GM23338 (cell line): Measurements from ENCODE around the gene GLE1. TPM values are rescaled to one million over a fixed set of nuclear protein-coding genes. Genes with fewer than 3 reads are reported as not detected.

ENCODE experiments used
- ATAC-seq: fragments of 200-7000 bp; cut with Tn5 transposase; 3 replicates; pipeline ENCODE4 v1.9.1; 2020
- DNase-seq: peaks from one replicate; pipeline ENCODE4 v3.0.0-alpha.2; 2015; ENCODE audit warnings: low spot score
- H2AFZ ChIP-seq: fragments of 200-600 bp; sonication (generic); 2 replicates; pipeline ENCODE4 v1.8.0; 2016; ENCODE audit warnings: antibody characterized with exemption, mild to moderate bottlenecking, moderate library complexity
- H3F3A ChIP-seq: fragments of 200-600 bp; sonication (generic); replicated peaks from 2 replicates; pipeline ENCODE4 v1.8.0; 2017; ENCODE audit warnings: antibody characterized with exemption, mixed run types, low read depth
- H3K27ac ChIP-seq: fragments of 200-600 bp; sonication (generic); 2 replicates; pipeline ENCODE4 v1.6.1; 2016; ENCODE audit warnings: low read depth
- H3K27me3 ChIP-seq: fragments of 200-600 bp; sonication (generic); 2 replicates; pipeline ENCODE4 v1.8.0; 2016; ENCODE audit warnings: mild to moderate bottlenecking, mixed run types, moderate library complexity; ENCODE audit not compliant: insufficient read depth
- H3K36me3 ChIP-seq: fragments of 200-600 bp; sonication (generic); 2 replicates; pipeline ENCODE4 v1.8.0; 2016; ENCODE audit warnings: mild to moderate bottlenecking; ENCODE audit not compliant: insufficient read depth
- H3K4me1 ChIP-seq: fragments of 200-600 bp; sonication (generic); 2 replicates; pipeline ENCODE4 v1.8.0; 2016; ENCODE audit warnings: mild to moderate bottlenecking, moderate library complexity; ENCODE audit not compliant: insufficient read depth
- H3K4me2 ChIP-seq: fragments of 200-600 bp; sonication (generic); 2 replicates; pipeline ENCODE4 v1.7.1; 2017; ENCODE audit warnings: mixed run types
- H3K4me3 ChIP-seq: fragments of 200-600 bp; sonication (generic); 2 replicates; pipeline ENCODE4 v1.6.1; 2016; ENCODE audit warnings: mixed run types
- H3K79me2 ChIP-seq: fragments of 200-600 bp; sonication (generic); replicated peaks from 2 replicates; pipeline ENCODE4 v1.8.0; 2017; ENCODE audit warnings: mild to moderate bottlenecking; ENCODE audit not compliant: insufficient read depth
- H3K9me2 ChIP-seq: fragments of 200-600 bp; sonication (generic); 2 replicates; pipeline ENCODE4 v1.8.0; 2017; ENCODE audit not compliant: insufficient read depth
- H4K20me1 ChIP-seq: fragments of 200-600 bp; sonication (generic); replicated peaks from 2 replicates; pipeline ENCODE4 v1.8.0; 2017; ENCODE audit warnings: mild to moderate bottlenecking; ENCODE audit not compliant: insufficient read depth
- H3K27ac Mint-ChIP-seq: 2 replicates; pipeline ENCODE4 v1.8.0; 2020; ENCODE audit warnings: inconsistent platforms, mild to moderate bottlenecking, moderate library complexity, mixed read lengths
- H3K27me3 Mint-ChIP-seq: 3 replicates; pipeline ENCODE4 v1.8.0; 2022; ENCODE audit warnings: low read depth, mild to moderate bottlenecking, moderate library complexity, mixed read lengths, inconsistent platforms; ENCODE audit not compliant: insufficient read depth, poor library complexity
- H3K36me3 Mint-ChIP-seq: 3 replicates; pipeline ENCODE4 v1.8.0; 2021; ENCODE audit warnings: low read depth, mild to moderate bottlenecking, inconsistent platforms, moderate library complexity, mixed read lengths
- H3K4me1 Mint-ChIP-seq: 3 replicates; pipeline ENCODE4 v1.8.0; 2020; ENCODE audit warnings: mild to moderate bottlenecking, inconsistent platforms, mixed read lengths
- H3K4me3 Mint-ChIP-seq: 3 replicates; pipeline ENCODE4 v1.8.0; 2021; ENCODE audit warnings: moderate library complexity, mild to moderate bottlenecking, inconsistent platforms, mixed read lengths
- H3K9me3 Mint-ChIP-seq: 3 replicates; pipeline ENCODE4 v1.8.0; 2020; ENCODE audit warnings: moderate library complexity, mild to moderate bottlenecking, inconsistent platforms, mixed read lengths
- CREB1 ChIP-seq: fragments of 250-450 bp; sonication (Bioruptor Pico); IDR thresholded peaks from 2 replicates; pipeline ENCODE4 v1.5.0; 2020; ENCODE audit warnings: low read depth, mild to moderate bottlenecking, moderate library complexity
- CTCF ChIP-seq, 2 experiments: fragments of 200-600 bp in 1 of 2; sonication (generic) in 1 of 2; conservative IDR thresholded peaks; 2 replicates each; pipeline versions ENCODE4 v1.5.1 to v1.6.1; 2016 to 2017; ENCODE audit warnings: antibody characterized with exemption in 2 of 2, low read depth in 2 of 2, mild to moderate bottlenecking in 2 of 2, moderate library complexity in 1 of 2
- EZH2phosphoT487 ChIP-seq: fragments of 200-600 bp; sonication (generic); IDR thresholded peaks from one replicate; pipeline ENCODE4 v1.8.1; 2018; ENCODE audit warnings: antibody characterized with exemption; ENCODE audit not compliant: unreplicated experiment
- JUNB ChIP-seq: IDR thresholded peaks from one replicate; pipeline ENCODE4 v1.6.1; 2016; ENCODE audit warnings: antibody characterized with exemption; ENCODE audit not compliant: unreplicated experiment
- NANOG ChIP-seq: IDR thresholded peaks from 2 replicates; pipeline ENCODE4 v1.6.1; 2016; ENCODE audit warnings: antibody characterized with exemption, borderline replicate concordance
- ZNF114 ChIP-seq: fragments of 250-450 bp; sonication (Bioruptor Pico); IDR thresholded peaks from 2 replicates; pipeline ENCODE4 v1.5.0; 2020; ENCODE audit warnings: mild to moderate bottlenecking, moderate library complexity
- polyA plus RNA-seq: library from polyadenylated mRNA; unstranded; fragments of >200 nt; fragmentation: Nextera tagmentation; extraction: Ambion mirVana; gene quantifications from 2 replicates; pipeline ENCODE4 v1.2.1, GENCODE V29; 2016
- total RNA-seq: library from RNA; depleted of rRNA; stranded (reverse); fragments of >200 nt; shearing (Covaris generic); gene quantifications from 2 replicates; pipeline ENCODE4 v1.2.3, GENCODE V29; 2014
- TF ChIP-seq, protein P1 (sequence below): IDR thresholded peaks from one replicate; pipeline ENCODE4 v1.6.1; 2018; ENCODE audit warnings: antibody characterized with exemption; ENCODE audit not compliant: unreplicated experiment
- TF ChIP-seq, protein P2 (sequence below): fragments of 250-450 bp; sonication (Bioruptor Pico); IDR thresholded peaks from 2 replicates; pipeline ENCODE4 v1.5.0; 2020; ENCODE audit warnings: mild to moderate bottlenecking, moderate library complexity

GLE1 gene
- total and polyA plus RNA-seq, 2 experiments from 2014 or later, result 7.4 to 22.1 TPM

DNA sequence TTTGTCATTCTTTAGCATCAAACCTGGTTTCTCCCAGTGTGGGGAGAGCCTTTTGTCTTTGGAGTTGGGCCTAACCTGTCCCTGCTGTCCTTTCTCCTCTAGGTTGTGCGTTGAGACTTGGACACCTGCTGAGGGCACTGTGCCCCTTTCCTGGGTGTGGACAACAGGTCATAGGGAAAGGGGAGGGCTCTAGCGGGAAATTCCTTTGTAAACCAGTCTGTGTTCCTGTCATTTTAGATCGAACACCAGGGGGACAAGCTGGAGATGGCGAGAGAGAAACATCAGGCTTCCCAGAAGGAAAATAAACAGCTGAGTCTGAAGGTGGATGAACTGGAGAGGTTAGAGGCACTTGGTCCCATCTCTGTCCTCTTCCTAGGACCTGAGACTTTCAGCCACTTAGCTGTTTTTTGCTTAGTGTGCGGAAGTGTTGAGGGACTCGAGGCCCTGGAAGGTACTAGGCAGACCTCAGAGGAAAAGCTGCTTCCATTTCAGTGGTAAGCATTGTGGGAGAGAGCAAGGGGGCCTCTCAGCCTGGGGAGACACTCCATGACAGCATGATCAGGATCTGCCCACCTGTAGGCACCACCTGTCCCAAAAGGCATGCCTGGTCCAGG, 8.6 kb upstream of the GLE1 start (continued):
- TF ChIP-seq, protein P1, sequence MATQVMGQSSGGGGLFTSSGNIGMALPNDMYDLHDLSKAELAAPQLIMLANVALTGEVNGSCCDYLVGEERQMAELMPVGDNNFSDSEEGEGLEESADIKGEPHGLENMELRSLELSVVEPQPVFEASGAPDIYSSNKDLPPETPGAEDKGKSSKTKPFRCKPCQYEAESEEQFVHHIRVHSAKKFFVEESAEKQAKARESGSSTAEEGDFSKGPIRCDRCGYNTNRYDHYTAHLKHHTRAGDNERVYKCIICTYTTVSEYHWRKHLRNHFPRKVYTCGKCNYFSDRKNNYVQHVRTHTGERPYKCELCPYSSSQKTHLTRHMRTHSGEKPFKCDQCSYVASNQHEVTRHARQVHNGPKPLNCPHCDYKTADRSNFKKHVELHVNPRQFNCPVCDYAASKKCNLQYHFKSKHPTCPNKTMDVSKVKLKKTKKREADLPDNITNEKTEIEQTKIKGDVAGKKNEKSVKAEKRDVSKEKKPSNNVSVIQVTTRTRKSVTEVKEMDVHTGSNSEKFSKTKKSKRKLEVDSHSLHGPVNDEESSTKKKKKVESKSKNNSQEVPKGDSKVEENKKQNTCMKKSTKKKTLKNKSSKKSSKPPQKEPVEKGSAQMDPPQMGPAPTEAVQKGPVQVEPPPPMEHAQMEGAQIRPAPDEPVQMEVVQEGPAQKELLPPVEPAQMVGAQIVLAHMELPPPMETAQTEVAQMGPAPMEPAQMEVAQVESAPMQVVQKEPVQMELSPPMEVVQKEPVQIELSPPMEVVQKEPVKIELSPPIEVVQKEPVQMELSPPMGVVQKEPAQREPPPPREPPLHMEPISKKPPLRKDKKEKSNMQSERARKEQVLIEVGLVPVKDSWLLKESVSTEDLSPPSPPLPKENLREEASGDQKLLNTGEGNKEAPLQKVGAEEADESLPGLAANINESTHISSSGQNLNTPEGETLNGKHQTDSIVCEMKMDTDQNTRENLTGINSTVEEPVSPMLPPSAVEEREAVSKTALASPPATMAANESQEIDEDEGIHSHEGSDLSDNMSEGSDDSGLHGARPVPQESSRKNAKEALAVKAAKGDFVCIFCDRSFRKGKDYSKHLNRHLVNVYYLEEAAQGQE, result no peak
- TF ChIP-seq CREB1 (no peak), CTCF (conservative IDR thresholded peaks at IDR 0.05; ENCODE audit: low read depth in 2 of 2) (peak; percentile 21 to 37; a peak in 2 of 4 replicates), JUNB (no peak)

DNA sequence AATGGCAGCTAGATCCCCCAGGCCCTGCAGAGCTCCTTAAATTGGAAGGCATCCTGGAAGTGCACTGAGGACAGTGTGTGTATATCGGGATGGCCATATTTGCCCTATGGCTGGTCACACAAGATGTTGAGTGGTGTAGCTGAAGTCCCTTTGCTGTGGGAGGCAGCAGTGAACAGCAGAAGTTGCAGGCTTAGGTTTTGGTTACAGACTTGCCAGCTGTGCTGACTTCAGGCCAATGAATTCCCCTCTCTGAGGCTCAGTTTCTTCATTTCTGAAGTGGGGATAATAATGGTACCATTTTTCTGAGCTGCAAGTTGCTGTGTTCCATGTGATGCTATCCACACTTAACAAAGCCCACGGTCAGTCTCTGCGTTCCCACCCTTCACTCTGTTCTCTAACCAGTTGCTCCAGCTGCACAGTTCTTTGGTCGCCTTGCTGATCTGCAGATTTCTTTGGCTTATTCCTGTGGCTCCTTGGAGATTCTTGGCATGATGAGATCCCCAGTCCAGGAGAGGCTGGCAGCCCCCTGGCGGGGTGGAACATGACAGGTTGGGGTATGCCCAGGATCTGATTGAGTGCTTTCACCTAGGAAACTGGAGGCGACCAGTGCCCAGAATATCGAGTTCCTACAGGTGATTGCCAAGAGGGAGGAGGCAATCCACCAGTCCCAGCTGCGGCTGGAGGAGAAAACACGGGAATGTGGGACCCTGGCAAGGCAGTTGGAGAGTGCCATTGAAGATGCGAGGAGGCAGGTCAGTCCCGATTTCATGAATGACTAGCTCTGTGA, 6.5 kb upstream of the GLE1 start:
- Histone ChIP-seq H3K4me2 (no peak overlapping the region), H3F3A (0 out of 2 replicates have a peak, but pooled peaks cover 2% of the 10 kb centered on the region), H3K4me3 (no peak overlapping the region), H3K9me2 (no peaks in the 10 kb centered on the region), H3K79me2 (no peaks in the 10 kb centered on the region), H3K27ac (no peak overlapping the region), H3K27me3 (no peaks in the 10 kb centered on the region), H2AFZ (no peak overlapping the region), H4K20me1 (no peaks in the 10 kb centered on the region; the same call in none of the 2 replicates), H3K4me1 (no peaks in the 10 kb centered on the region), H3K36me3 (peaks cover 6% of the 10 kb centered on the region; the same call in 1 of the 2 replicates)
- Mint-ChIP-seq H3K9me3 (no peaks in the 10 kb centered on the region), H3K4me1 (no peaks in the 10 kb centered on the region; the same call in 2 of the 3 replicates), H3K4me3 (no peak overlapping the region), H3K36me3 (peaks cover 12% of the 10 kb centered on the region), H3K27ac (no peak overlapping the region), H3K27me3 (peaks cover 4% of the 10 kb centered on the region)
- ATAC-seq (no peak), DNase-seq (no peak)
- TF ChIP-seq, protein P2, sequence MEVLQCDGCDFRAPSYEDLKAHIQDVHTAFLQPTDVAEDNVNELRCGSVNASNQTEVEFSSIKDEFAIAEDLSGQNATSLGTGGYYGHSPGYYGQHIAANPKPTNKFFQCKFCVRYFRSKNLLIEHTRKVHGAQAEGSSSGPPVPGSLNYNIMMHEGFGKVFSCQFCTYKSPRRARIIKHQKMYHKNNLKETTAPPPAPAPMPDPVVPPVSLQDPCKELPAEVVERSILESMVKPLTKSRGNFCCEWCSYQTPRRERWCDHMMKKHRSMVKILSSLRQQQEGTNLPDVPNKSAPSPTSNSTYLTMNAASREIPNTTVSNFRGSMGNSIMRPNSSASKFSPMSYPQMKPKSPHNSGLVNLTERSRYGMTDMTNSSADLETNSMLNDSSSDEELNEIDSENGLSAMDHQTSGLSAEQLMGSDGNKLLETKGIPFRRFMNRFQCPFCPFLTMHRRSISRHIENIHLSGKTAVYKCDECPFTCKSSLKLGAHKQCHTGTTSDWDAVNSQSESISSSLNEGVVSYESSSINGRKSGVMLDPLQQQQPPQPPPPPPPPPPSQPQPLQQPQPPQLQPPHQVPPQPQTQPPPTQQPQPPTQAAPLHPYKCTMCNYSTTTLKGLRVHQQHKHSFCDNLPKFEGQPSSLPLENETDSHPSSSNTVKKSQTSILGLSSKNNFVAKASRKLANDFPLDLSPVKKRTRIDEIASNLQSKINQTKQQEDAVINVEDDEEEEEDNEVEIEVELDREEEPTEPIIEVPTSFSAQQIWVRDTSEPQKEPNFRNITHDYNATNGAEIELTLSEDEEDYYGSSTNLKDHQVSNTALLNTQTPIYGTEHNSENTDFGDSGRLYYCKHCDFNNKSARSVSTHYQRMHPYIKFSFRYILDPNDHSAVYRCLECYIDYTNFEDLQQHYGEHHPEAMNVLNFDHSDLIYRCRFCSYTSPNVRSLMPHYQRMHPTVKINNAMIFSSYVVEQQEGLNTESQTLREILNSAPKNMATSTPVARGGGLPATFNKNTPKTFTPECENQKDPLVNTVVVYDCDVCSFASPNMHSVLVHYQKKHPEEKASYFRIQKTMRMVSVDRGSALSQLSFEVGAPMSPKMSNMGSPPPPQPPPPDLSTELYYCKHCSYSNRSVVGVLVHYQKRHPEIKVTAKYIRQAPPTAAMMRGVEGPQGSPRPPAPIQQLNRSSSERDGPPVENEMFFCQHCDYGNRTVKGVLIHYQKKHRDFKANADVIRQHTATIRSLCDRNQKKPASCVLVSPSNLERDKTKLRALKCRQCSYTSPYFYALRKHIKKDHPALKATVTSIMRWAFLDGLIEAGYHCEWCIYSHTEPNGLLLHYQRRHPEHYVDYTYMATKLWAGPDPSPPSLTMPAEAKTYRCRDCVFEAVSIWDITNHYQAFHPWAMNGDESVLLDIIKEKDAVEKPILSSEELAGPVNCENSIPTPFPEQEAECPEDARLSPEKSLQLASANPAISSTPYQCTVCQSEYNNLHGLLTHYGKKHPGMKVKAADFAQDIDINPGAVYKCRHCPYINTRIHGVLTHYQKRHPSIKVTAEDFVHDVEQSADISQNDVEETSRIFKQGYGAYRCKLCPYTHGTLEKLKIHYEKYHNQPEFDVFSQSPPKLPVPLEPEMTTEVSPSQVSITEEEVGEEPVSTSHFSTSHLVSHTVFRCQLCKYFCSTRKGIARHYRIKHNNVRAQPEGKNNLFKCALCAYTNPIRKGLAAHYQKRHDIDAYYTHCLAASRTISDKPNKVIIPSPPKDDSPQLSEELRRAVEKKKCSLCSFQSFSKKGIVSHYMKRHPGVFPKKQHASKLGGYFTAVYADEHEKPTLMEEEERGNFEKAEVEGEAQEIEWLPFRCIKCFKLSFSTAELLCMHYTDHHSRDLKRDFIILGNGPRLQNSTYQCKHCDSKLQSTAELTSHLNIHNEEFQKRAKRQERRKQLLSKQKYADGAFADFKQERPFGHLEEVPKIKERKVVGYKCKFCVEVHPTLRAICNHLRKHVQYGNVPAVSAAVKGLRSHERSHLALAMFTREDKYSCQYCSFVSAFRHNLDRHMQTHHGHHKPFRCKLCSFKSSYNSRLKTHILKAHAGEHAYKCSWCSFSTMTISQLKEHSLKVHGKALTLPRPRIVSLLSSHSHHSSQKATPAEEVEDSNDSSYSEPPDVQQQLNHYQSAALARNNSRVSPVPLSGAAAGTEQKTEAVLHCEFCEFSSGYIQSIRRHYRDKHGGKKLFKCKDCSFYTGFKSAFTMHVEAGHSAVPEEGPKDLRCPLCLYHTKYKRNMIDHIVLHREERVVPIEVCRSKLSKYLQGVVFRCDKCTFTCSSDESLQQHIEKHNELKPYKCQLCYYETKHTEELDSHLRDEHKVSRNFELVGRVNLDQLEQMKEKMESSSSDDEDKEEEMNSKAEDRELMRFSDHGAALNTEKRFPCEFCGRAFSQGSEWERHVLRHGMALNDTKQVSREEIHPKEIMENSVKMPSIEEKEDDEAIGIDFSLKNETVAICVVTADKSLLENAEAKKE (CRISPR knock-in tag), result no peak
- TF ChIP-seq NANOG (no peak), ZNF114 (CRISPR knock-in tag) (no peak), EZH2phosphoT487 (no peak)
